Adrenal gland (tissue), 5 donors: ENCODE measurements around the gene HACL1.

Experiments used
- POLR2A ChIP-seq, 2 donors: fragments of 450-650 bp; IDR thresholded peaks; one replicate each; pipeline ENCODE4 v1.6.1; 2017; ENCODE audit warnings: antibody characterized with exemption in 2 of 2, mild to moderate bottlenecking in 2 of 2, moderate library complexity in 1 of 2
- TF ChIP-seq, protein P1 (sequence below), 6 experiments: fragments of 450-650 bp in 4 of 6; fragments of 200-600 bp in 2 of 6; sonication (generic) in 1 of 6; IDR thresholded peaks; 1 replicate in 5 of 6; 2 replicates in 1 of 6; pipeline versions ENCODE4 v1.5.1 to v1.8.0; 2016 to 2021; ENCODE audit warnings: antibody characterized with exemption in 6 of 6, mild to moderate bottlenecking in 2 of 6, moderate library complexity in 1 of 6
- donor health status: DM: no; HTN: no; CAD: no.

- TF ChIP-seq POLR2A (IDR thresholded peaks at IDR 0.05) = no peak
- TF ChIP-seq, protein P1, sequence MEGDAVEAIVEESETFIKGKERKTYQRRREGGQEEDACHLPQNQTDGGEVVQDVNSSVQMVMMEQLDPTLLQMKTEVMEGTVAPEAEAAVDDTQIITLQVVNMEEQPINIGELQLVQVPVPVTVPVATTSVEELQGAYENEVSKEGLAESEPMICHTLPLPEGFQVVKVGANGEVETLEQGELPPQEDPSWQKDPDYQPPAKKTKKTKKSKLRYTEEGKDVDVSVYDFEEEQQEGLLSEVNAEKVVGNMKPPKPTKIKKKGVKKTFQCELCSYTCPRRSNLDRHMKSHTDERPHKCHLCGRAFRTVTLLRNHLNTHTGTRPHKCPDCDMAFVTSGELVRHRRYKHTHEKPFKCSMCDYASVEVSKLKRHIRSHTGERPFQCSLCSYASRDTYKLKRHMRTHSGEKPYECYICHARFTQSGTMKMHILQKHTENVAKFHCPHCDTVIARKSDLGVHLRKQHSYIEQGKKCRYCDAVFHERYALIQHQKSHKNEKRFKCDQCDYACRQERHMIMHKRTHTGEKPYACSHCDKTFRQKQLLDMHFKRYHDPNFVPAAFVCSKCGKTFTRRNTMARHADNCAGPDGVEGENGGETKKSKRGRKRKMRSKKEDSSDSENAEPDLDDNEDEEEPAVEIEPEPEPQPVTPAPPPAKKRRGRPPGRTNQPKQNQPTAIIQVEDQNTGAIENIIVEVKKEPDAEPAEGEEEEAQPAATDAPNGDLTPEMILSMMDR (IDR thresholded peaks at IDR 0.05) = no peak
Observed at GRCh38 chr3:15520804-15521572, 80.4 kb downstream of the HACL1 start.
